Neural progenitor cell (in vitro differentiated cells): ENCODE measurements around the gene ZNF747. TPM values are rescaled to one million over a fixed set of nuclear protein-coding genes. Genes with fewer than 3 reads are reported as not detected.

Experiments used
- DNase-seq: peaks from one replicate; pipeline ENCODE4 v3.0.0-alpha.2; 2016; ENCODE audit warnings: low spot score
- H2AFZ ChIP-seq: fragments of 200-600 bp; sonication (generic); replicated peaks from 2 replicates; pipeline ENCODE4 v1.6.1; 2016; ENCODE audit warnings: antibody characterized with exemption
- H3F3A ChIP-seq: fragments of 200-600 bp; sonication (generic); 2 replicates; pipeline ENCODE4 v1.6.1; 2016; ENCODE audit warnings: antibody characterized with exemption, low read depth
- H3K27ac ChIP-seq: fragments of 200-600 bp; sonication (generic); 2 replicates; pipeline ENCODE4 v1.5.1; 2016; ENCODE audit warnings: mild to moderate bottlenecking
- H3K27me3 ChIP-seq: fragments of 200-600 bp; sonication (generic); 2 replicates; pipeline ENCODE4 v1.6.1; 2016; ENCODE audit warnings: mild to moderate bottlenecking, moderate library complexity
- H3K36me3 ChIP-seq: fragments of 200-600 bp; sonication (generic); 2 replicates; pipeline ENCODE4 v1.5.1; 2016
- H3K4me1 ChIP-seq: fragments of 200-600 bp; sonication (generic); 2 replicates; pipeline ENCODE4 v1.6.1; 2016; ENCODE audit warnings: mixed run types
- H3K4me2 ChIP-seq: fragments of 200-600 bp; sonication (generic); 2 replicates; pipeline ENCODE4 v1.6.1; 2016
- H3K4me3 ChIP-seq: fragments of 200-600 bp; sonication (generic); 2 replicates; pipeline ENCODE4 v1.5.1; 2016
- H3K79me2 ChIP-seq: fragments of 200-600 bp; sonication (generic); 2 replicates; pipeline ENCODE4 v1.6.1; 2016; ENCODE audit warnings: low read depth
- H3K9ac ChIP-seq: fragments of 200-600 bp; sonication (generic); 2 replicates; pipeline ENCODE4 v1.6.1; 2016
- H3K9me3 ChIP-seq: fragments of 200-600 bp; sonication (generic); 2 replicates; pipeline ENCODE4 v1.5.1; 2016; ENCODE audit warnings: low read depth
- H4K20me1 ChIP-seq: fragments of 200-600 bp; sonication (generic); 2 replicates; pipeline ENCODE4 v1.6.1; 2016; ENCODE audit warnings: low read depth
- H3K27ac Mint-ChIP-seq: 3 replicates; pipeline ENCODE4 v1.8.0; 2021; ENCODE audit warnings: mixed read lengths
- H3K27me3 Mint-ChIP-seq: 2 replicates; pipeline ENCODE4 v1.8.0; 2022; ENCODE audit warnings: low read depth, mild to moderate bottlenecking, inconsistent platforms, moderate library complexity, mixed read lengths; ENCODE audit not compliant: insufficient read depth
- H3K36me3 Mint-ChIP-seq: 3 replicates; pipeline ENCODE4 v1.8.0; 2021; ENCODE audit warnings: mixed read lengths
- H3K4me1 Mint-ChIP-seq: 3 replicates; pipeline ENCODE4 v1.8.0; 2021; ENCODE audit warnings: mixed read lengths
- H3K4me3 Mint-ChIP-seq: 3 replicates; pipeline ENCODE4 v1.8.0; 2021; ENCODE audit warnings: mild to moderate bottlenecking, moderate library complexity, mixed read lengths
- H3K9me3 Mint-ChIP-seq: 3 replicates; pipeline ENCODE4 v1.8.0; 2020; ENCODE audit warnings: mixed read lengths
- CTCF ChIP-seq: fragments of 200-600 bp; sonication (generic); IDR thresholded peaks from 2 replicates; pipeline ENCODE4 v1.5.1; 2017; ENCODE audit warnings: antibody characterized with exemption, mild to moderate bottlenecking
- EZH2 ChIP-seq: fragments of 200-600 bp; sonication (generic); IDR thresholded peaks from 2 replicates; pipeline ENCODE4 v1.6.1; 2017; ENCODE audit warnings: antibody characterized with exemption, mild to moderate bottlenecking, moderate library complexity
- EZH2phosphoT487 ChIP-seq: fragments of 200-600 bp; sonication (generic); IDR thresholded peaks from 2 replicates; pipeline ENCODE4 v1.6.1; 2017; ENCODE audit warnings: antibody characterized with exemption
- total RNA-seq: library from RNA; depleted of rRNA; stranded (reverse); fragments of >200 nt; gene quantifications from 2 replicates; pipeline ENCODE4 v1.2.3, GENCODE V29; 2015; ENCODE audit warnings: low replicate concordance

ZNF747 gene
- total RNA-seq, 1 donor from 2014 or later, result 7.0 TPM

GRCh38 chr16:30509081-30509765, 25.4 kb downstream of the ZNF747 start:
- Histone ChIP-seq H3K27me3 (no peaks in the 10 kb centered on the region), H2AFZ (no peak overlapping the region), H3K36me3 (no peaks in the 10 kb centered on the region), H3K4me1 (no peaks in the 10 kb centered on the region), H3K79me2 (no peaks in the 10 kb centered on the region), H3K27ac (no peak overlapping the region), H4K20me1 (no peaks in the 10 kb centered on the region), H3K4me2 (no peak overlapping the region), H3F3A (no peaks in the 10 kb centered on the region), H3K9ac (no peak overlapping the region), H3K9me3 (no peaks in the 10 kb centered on the region), H3K4me3 (no peak overlapping the region)
- Mint-ChIP-seq H3K27ac (no peak overlapping the region), H3K4me1 (peaks cover 3% of the 10 kb centered on the region), H3K9me3 (no peaks in the 10 kb centered on the region), H3K36me3 (no peaks in the 10 kb centered on the region), H3K27me3 (peaks cover 11% of the 10 kb centered on the region), H3K4me3 (no peak overlapping the region)
- no peak for DNase-seq
- no peak for TF ChIP-seq CTCF

- Mint-ChIP-seq H3K4me3 (no peak overlapping the region), H3K4me1 (peaks cover 3% of the 10 kb centered on the region), H3K36me3 (no peaks in the 10 kb centered on the region), H3K27ac (no peak overlapping the region), H3K9me3 (no peaks in the 10 kb centered on the region), H3K27me3 (peaks cover 9% of the 10 kb centered on the region)
- Histone ChIP-seq H4K20me1 (no peaks in the 10 kb centered on the region), H2AFZ (no peak overlapping the region), H3K4me2 (no peak overlapping the region), H3K27me3 (peaks cover 3% of the 10 kb centered on the region), H3K27ac (no peak overlapping the region), H3K4me3 (no peak overlapping the region), H3K9me3 (no peaks in the 10 kb centered on the region), H3F3A (no peaks in the 10 kb centered on the region), H3K79me2 (no peaks in the 10 kb centered on the region), H3K4me1 (no peaks in the 10 kb centered on the region), H3K36me3 (no peaks in the 10 kb centered on the region), H3K9ac (no peak overlapping the region)
- TF ChIP-seq EZH2 (no peak), EZH2phosphoT487 (no peak), CTCF (no peak)
- no peak for DNase-seq
Observed at GRCh38 chr16:30503403-30504296, 31.0 kb downstream of the ZNF747 start.

- H3K27ac ChIP-seq, result no peak overlapping the region
- no peak overlapping the region for H3K4me3 Mint-ChIP-seq
- H2AFZ ChIP-seq, result no peak overlapping the region
- no peak overlapping the region for H3K4me2 ChIP-seq
- H3K27me3 Mint-ChIP-seq, result peaks cover 5% of the 10 kb centered on the region
- DNase-seq, result no peak
- H3K4me3 ChIP-seq, result no peak overlapping the region
- H3K27me3 ChIP-seq, result peaks cover 3% of the 10 kb centered on the region
- TF ChIP-seq CTCF (no peak), EZH2 (no peak), EZH2phosphoT487 (no peak)
- H4K20me1 ChIP-seq, result no peaks in the 10 kb centered on the region
- no peaks in the 10 kb centered on the region for H3K4me1 Mint-ChIP-seq
- H3F3A ChIP-seq, result no peaks in the 10 kb centered on the region
- H3K9me3 Mint-ChIP-seq, result no peaks in the 10 kb centered on the region
- H3K36me3 ChIP-seq, result no peaks in the 10 kb centered on the region
- H3K9me3 ChIP-seq, result no peaks in the 10 kb centered on the region
- H3K27ac Mint-ChIP-seq, result peak overlapping the region; percentile 82
- H3K4me1 ChIP-seq, result no peaks in the 10 kb centered on the region
- no peaks in the 10 kb centered on the region for H3K36me3 Mint-ChIP-seq
- H3K79me2 ChIP-seq, result no peaks in the 10 kb centered on the region
- H3K9ac ChIP-seq, result no peak overlapping the region
Observed at GRCh38 chr16:30499284-30499683, 35.4 kb downstream of the ZNF747 start.
